Ascending aorta (tissue), 2 donors: ENCODE data around the gene P2RX7. TPM values are rescaled to one million over a fixed set of nuclear protein-coding genes. Genes with fewer than 3 reads are reported as not detected.

Experiments
- DNase-seq, 2 donors: peaks; one replicate each; pipeline ENCODE4 v3.0.0-alpha.2; 2019; ENCODE audit warnings: low spot score in 2 of 2
- H3K27ac ChIP-seq, 2 donors: fragments of 200-600 bp; sonication (generic); one replicate each; pipeline ENCODE4 v1.5.1; 2016 to 2017; ENCODE audit warnings: mild to moderate bottlenecking in 1 of 2
- H3K27me3 ChIP-seq: fragments of 200-600 bp; sonication (generic); one replicate; pipeline ENCODE4 v1.5.1; 2017
- H3K36me3 ChIP-seq, 2 donors: fragments of 200-600 bp; sonication (generic); one replicate each; pipeline ENCODE4 v1.5.1; 2016
- H3K4me1 ChIP-seq, 2 donors: fragments of 200-600 bp; sonication (generic); one replicate each; pipeline ENCODE4 v1.5.1; 2016 to 2017; ENCODE audit warnings: mild to moderate bottlenecking in 1 of 2
- H3K4me3 ChIP-seq, 2 donors: fragments of 200-600 bp; sonication (generic); one replicate each; pipeline ENCODE4 v1.5.1; 2016 to 2017; ENCODE audit warnings: mild to moderate bottlenecking in 1 of 2
- H3K9me3 ChIP-seq, 2 donors: fragments of 200-600 bp; sonication (generic); one replicate each; pipeline ENCODE4 v1.5.1; 2016
- CTCF ChIP-seq, 3 experiments: fragments of 200-600 bp in 2 of 3; fragments of 450-650 bp in 1 of 3; sonication (generic) in 2 of 3; IDR thresholded peaks; one replicate each; pipeline ENCODE4 v1.5.1; 2016 to 2019; ENCODE audit warnings: antibody characterized with exemption in 3 of 3, mild to moderate bottlenecking in 1 of 3, moderate library complexity in 1 of 3
- intact Hi-C: fragments of 100-400 bp; cut with DNase I; formaldehyde crosslinking; loops from one replicate; pipeline ENCODE4 v1.15.1; 2023
- total RNA-seq: library from RNA; depleted of rRNA; stranded (reverse); fragments of >200 nt; gene quantifications from one replicate; pipeline ENCODE4 v1.1.0, GENCODE V29; 2016

The P2RX7 gene
- total RNA-seq, 1 donor from 2014 or later: 1.1 TPM

DNA sequence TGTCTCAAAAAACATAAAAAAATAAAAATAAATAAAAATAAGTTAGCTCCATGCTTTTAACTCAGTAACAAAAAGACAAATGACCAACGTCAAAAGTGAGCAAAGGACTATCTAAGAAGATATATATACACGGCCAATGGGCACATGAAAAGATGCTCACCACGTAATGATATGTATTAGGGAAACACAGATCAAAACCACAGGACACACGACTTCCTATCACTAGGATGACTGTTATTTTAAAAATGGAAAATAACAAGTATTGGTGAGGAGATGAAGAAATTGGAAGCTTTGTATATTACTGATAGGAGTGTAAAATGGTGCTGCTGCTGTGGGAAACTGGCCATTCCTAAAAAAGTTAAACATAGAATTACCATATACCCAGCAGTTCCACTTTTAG, 20.2 kb upstream of the P2RX7 start:
- TF ChIP-seq CTCF (IDR thresholded peaks at IDR 0.05): no peak
- no peaks in the 10 kb centered on the region for H3K4me1 ChIP-seq
- no peak overlapping the region for H3K4me3 ChIP-seq
- no peaks in the 10 kb centered on the region for H3K36me3 ChIP-seq
- H3K9me3 ChIP-seq: no peaks in the 10 kb centered on the region
- intact Hi-C loops: no loop called here
- no peaks in the 10 kb centered on the region for H3K27me3 ChIP-seq
- H3K27ac ChIP-seq: no peak overlapping the region
- no peak for DNase-seq

DNA sequence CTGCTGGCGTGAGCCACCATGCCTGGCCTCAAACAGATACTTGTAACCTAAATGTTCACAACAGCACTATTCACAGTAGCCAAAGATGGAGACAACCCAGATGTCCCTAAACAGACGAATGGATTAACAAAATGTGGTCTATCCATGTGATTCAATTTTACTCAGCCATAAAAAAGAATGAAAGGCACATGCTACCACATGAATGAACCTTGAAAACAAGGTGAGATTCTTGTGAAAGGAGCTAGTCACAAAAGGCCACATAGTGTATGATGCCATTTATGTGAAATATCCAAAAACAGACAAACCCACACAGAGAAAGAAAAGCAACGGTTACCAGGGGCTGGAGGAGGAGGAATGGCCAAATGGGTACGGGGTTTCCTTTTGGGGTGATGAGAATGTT, 19.6 kb upstream of the P2RX7 start:
- intact Hi-C loops: no loop called here
- Histone ChIP-seq H3K4me3 (no peak overlapping the region), H3K36me3 (no peaks in the 10 kb centered on the region), H3K27ac (no peak overlapping the region), H3K27me3 (no peaks in the 10 kb centered on the region), H3K4me1 (no peaks in the 10 kb centered on the region), H3K9me3 (no peaks in the 10 kb centered on the region)
- no peak for DNase-seq
- TF ChIP-seq CTCF (IDR thresholded peaks at IDR 0.05): no peak

DNA sequence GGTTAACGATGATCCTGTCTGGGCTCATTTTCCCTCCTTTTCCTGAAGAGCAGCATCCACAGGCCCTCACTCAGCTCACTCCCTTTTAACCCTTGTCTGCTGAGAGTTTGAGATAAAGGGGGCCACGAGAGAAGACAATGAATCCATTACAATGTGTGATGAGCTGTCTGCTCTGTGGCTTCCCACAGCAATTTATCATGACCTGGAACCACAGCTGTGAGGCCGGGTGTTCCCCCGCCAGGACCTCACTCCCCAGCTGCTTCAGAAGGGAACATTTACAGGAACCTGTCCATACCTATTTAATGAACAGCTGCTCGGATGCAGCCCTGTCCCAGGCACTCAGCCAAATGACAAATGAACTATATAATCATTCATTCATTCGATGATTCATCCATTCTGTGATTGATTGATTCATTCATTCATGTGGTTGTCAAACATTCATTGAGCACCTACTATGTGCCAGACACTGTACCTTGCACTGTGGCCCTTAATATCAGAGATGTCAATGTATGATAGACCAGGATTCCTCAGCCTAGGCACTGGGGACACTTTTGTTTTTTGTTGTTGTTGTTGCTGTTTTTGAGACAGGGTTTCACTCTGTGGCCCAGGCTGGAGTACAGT, 18.5 kb upstream of the P2RX7 start:
- Histone ChIP-seq H3K27me3 (no peaks in the 10 kb centered on the region), H3K36me3 (no peaks in the 10 kb centered on the region), H3K9me3 (no peaks in the 10 kb centered on the region), H3K4me1 (no peaks in the 10 kb centered on the region), H3K27ac (no peak overlapping the region), H3K4me3 (no peak overlapping the region)
- DNase-seq: no peak
- intact Hi-C loops: no loop called here
- no peak for TF ChIP-seq CTCF (IDR thresholded peaks at IDR 0.05)

DNA sequence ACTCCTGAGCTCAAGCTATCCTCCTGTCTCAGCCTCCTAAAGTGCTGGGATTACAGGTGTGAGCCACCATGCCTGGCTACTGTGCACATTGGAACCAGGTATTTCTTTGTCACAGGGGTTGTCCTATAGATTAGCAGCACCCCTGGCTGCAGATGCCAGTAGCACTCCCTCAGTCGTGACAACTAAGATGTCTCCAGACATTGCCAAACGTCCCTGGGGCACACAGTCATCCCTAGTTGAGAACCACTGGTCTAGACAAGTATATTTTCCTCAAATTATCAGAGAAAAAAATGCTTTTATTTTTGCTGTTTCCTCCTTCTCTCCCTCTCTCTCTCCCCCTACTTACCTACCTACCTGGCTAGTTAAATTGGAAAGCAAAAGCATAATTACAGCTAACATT, 17.9 kb upstream of the P2RX7 start:
- no peaks in the 10 kb centered on the region for H3K27me3 ChIP-seq
- no peaks in the 10 kb centered on the region for H3K36me3 ChIP-seq
- DNase-seq: no peak
- H3K4me1 ChIP-seq: no peaks in the 10 kb centered on the region
- intact Hi-C loops: no loop called here
- H3K27ac ChIP-seq: no peak overlapping the region
- no peak overlapping the region for H3K4me3 ChIP-seq
- no peaks in the 10 kb centered on the region for H3K9me3 ChIP-seq
- TF ChIP-seq CTCF (IDR thresholded peaks at IDR 0.05): no peak

GRCh38 chr12:121115530-121115929, 17.1 kb upstream of the P2RX7 start:
- Histone ChIP-seq H3K27me3 (no peaks in the 10 kb centered on the region), H3K27ac (no peak overlapping the region), H3K4me3 (no peak overlapping the region), H3K36me3 (no peaks in the 10 kb centered on the region), H3K4me1 (no peaks in the 10 kb centered on the region), H3K9me3 (no peaks in the 10 kb centered on the region)
- no peak for TF ChIP-seq CTCF (IDR thresholded peaks at IDR 0.05)
- DNase-seq: no peak
- intact Hi-C loops: no loop called here
